Posterior cingulate gyrus (tissue), 11 donors: ENCODE measurements around the gene FUT9.
"Not testable (repeated sequence)": the region's sequence is repeated elsewhere in the genome, so short reads cannot be mapped to it uniquely, and the experiment has no call there.

Source experiments
- DNase-seq, 10 donors: peaks; one replicate each; pipeline versions ENCODE4 v3.0.0 to v3.0.0-alpha.2; 2020 to 2021; ENCODE audit warnings: mixed read lengths in 3 of 10
- intact Hi-C: fragments of 100-400 bp; cut with DNase I; formaldehyde crosslinking; loops from one replicate; pipeline ENCODE4 v1.15.1; 2023

Gene FUT9

DNA sequence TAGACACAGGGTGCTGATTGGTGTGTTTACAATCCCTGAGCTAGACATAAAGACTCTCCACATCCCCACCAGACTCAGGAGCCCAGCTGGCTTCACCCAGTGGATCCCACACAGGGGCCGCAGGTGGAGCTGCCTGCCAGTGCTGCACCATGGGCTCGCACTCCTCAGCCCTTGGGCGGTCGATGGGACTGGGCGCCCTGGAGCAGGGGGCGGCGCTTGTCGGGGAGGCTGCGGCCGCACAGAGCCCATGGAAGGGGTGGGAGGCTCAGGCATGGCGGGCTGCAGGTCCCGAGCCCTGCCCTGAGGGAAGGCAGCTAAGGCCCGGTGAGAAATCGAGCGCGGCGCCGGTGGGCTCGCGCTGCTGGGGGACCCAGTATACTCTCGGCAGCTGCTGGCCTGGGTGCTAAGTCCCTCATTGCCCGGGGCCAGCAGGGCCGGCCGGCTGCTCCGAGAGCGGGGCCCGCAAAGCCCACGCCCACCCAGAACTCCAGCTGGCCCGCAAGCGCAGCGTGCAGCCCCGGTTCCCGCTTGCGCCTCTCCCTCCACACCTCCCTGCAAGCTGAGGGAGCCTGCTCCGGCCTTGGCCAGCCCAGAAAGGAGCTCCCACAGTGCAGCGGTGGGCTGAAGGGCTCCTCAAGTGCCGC is 245.1 kb downstream of the FUT9 start:
- intact Hi-C loops, result not testable (repeated sequence)
- peak in 2 of 10 donors; percentile 59 to 77 for DNase-seq
